Activated naive CD8-positive, alpha-beta T cell (primary cell): ENCODE data around the gene TMEM143.
"Not testable (repeated sequence)": the region's sequence is repeated elsewhere in the genome, so short reads cannot be mapped to it uniquely, and the experiment has no call there.

Experiments
- H3K27ac Mint-ChIP-seq: one replicate; pipeline ENCODE4 v1.8.0; 2021; ENCODE audit warnings: mixed read lengths
- H3K27me3 Mint-ChIP-seq: one replicate; pipeline ENCODE4 v1.8.0; 2021; ENCODE audit warnings: mixed read lengths
- H3K36me3 Mint-ChIP-seq: one replicate; pipeline ENCODE4 v1.8.0; 2021; ENCODE audit warnings: mixed read lengths
- H3K4me1 Mint-ChIP-seq: one replicate; pipeline ENCODE4 v1.8.0; 2021; ENCODE audit warnings: low read depth, mixed read lengths
- H3K4me3 Mint-ChIP-seq: one replicate; pipeline ENCODE4 v1.8.0; 2021; ENCODE audit warnings: mild to moderate bottlenecking, mixed read lengths
- H3K9me3 Mint-ChIP-seq: one replicate; pipeline ENCODE4 v1.8.0; 2021; ENCODE audit warnings: low read depth, mixed read lengths

Gene TMEM143

GRCh38 chr19:48309731-48310130 lies 54.0 kb downstream of the TMEM143 start:
- not testable (repeated sequence) for H3K4me1 Mint-ChIP-seq, H3K36me3 Mint-ChIP-seq, H3K27me3 Mint-ChIP-seq, H3K4me3 Mint-ChIP-seq, H3K9me3 Mint-ChIP-seq, H3K27ac Mint-ChIP-seq

- Mint-ChIP-seq H3K27me3 (no peaks in the 10 kb centered on the region), H3K4me3 (no peak overlapping the region), H3K4me1 (no peaks in the 10 kb centered on the region), H3K9me3 (no peaks in the 10 kb centered on the region), H3K36me3 (no peaks in the 10 kb centered on the region), H3K27ac (no peak overlapping the region)
Observed at GRCh38 chr19:48308631-48309586, 54.8 kb downstream of the TMEM143 start.

DNA sequence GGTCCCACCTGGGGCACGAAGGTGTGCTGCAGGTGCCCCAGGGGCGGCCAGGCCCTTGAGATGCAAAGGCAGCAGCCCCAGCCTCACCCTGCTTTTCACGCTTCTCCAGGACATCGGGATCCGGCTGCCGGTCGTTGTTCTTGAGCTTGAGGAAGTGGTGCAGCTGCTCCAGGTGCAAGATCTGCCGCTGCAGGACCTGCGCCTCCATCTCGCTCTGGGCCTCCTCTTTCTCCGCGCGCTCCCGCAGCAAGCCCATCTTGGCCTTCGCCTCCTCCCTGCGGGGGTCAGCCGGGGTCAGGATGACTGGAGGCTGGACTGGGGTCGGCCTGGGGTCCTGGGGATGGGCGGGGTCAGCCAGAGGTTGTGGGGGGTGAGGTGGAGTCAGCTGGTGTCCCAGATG lies 59.9 kb downstream of the TMEM143 start:
- Mint-ChIP-seq H3K27ac (no peak overlapping the region), H3K9me3 (no peaks in the 10 kb centered on the region), H3K4me1 (no peaks in the 10 kb centered on the region), H3K27me3 (no peaks in the 10 kb centered on the region), H3K4me3 (no peak overlapping the region), H3K36me3 (no peaks in the 10 kb centered on the region)

- H3K4me3 Mint-ChIP-seq = no peak overlapping the region
- H3K36me3 Mint-ChIP-seq = no peaks in the 10 kb centered on the region
- H3K27me3 Mint-ChIP-seq = no peaks in the 10 kb centered on the region
- H3K4me1 Mint-ChIP-seq = no peaks in the 10 kb centered on the region
- no peak overlapping the region for H3K27ac Mint-ChIP-seq
- no peaks in the 10 kb centered on the region for H3K9me3 Mint-ChIP-seq
Observed at GRCh38 chr19:48303367-48303766, 60.4 kb downstream of the TMEM143 start.

GRCh38 chr19:48302600-48302959 lies 61.2 kb downstream of the TMEM143 start:
- H3K4me1 Mint-ChIP-seq = no peaks in the 10 kb centered on the region
- no peaks in the 10 kb centered on the region for H3K27me3 Mint-ChIP-seq
- no peaks in the 10 kb centered on the region for H3K36me3 Mint-ChIP-seq
- H3K9me3 Mint-ChIP-seq = no peaks in the 10 kb centered on the region
- H3K27ac Mint-ChIP-seq = no peak overlapping the region
- H3K4me3 Mint-ChIP-seq = no peak overlapping the region

DNA sequence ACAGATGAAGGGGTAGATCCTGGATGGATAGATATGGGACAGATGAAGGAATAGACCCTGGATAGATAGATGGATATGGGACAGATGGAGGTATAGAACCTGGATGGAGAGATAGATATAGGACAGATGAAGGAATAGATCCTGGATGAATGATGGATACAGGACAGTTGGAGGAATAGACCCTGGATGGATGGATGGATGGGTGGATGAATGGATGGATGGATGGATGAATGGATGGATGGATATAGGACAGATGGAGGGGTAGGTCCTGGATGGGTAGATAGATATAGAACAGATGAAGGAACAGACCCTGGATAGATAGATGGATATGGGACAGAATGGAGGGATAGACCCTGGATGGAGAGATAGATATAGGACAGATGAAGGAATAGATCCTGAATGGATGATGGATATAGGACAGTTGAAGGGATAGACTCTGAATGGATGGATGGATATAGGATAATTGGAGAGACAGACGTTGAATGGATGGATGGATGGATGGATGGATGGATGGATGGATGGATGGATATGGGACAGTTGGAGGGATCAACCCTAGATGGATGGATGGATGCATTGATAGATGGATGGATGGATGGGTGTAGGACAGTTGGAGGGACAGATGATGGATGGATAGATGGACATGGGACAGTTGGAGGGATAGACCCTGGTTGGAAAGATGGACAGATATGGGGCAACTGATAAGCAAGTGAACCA lies 61.7 kb downstream of the TMEM143 start:
- Mint-ChIP-seq H3K4me1 (no peaks in the 10 kb centered on the region), H3K27me3 (no peaks in the 10 kb centered on the region), H3K9me3 (no peaks in the 10 kb centered on the region), H3K4me3 (no peak overlapping the region), H3K36me3 (no peaks in the 10 kb centered on the region), H3K27ac (no peak overlapping the region)

GRCh38 chr19:48297975-48298374 lies 65.8 kb downstream of the TMEM143 start:
- no peak overlapping the region for H3K4me3 Mint-ChIP-seq
- no peaks in the 10 kb centered on the region for H3K4me1 Mint-ChIP-seq
- no peaks in the 10 kb centered on the region for H3K36me3 Mint-ChIP-seq
- no peaks in the 10 kb centered on the region for H3K27me3 Mint-ChIP-seq
- no peaks in the 10 kb centered on the region for H3K9me3 Mint-ChIP-seq
- no peak overlapping the region for H3K27ac Mint-ChIP-seq

- no peaks in the 10 kb centered on the region for H3K27me3 Mint-ChIP-seq
- H3K27ac Mint-ChIP-seq = no peak overlapping the region
- H3K4me3 Mint-ChIP-seq = no peak overlapping the region
- H3K36me3 Mint-ChIP-seq = no peaks in the 10 kb centered on the region
- no peaks in the 10 kb centered on the region for H3K4me1 Mint-ChIP-seq
- no peaks in the 10 kb centered on the region for H3K9me3 Mint-ChIP-seq
Observed at GRCh38 chr19:48296963-48297734, 66.6 kb downstream of the TMEM143 start.

DNA sequence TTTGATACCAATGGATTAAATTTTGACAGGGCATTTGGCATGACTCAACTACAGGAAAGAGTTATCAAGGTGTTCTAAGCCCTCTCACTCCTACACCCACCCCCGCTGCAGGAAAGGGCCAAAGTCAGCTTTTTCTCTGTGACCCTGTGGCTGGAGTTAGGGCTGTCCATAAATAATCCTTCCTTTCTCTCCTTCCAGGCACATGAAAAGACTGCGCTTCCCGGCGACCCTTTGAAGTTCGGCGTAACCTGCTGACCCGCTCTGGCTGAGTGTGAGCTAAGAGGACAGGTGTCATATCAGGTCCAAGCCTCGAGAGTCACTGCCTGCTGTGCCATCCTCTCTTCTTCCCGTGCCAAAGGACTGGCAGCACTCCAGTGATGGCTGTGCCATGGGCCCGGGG lies 68.3 kb downstream of the TMEM143 start:
- Mint-ChIP-seq H3K4me1 (no peaks in the 10 kb centered on the region), H3K27me3 (no peaks in the 10 kb centered on the region), H3K4me3 (no peak overlapping the region), H3K36me3 (no peaks in the 10 kb centered on the region), H3K27ac (no peak overlapping the region), H3K9me3 (no peaks in the 10 kb centered on the region)

- no peaks in the 10 kb centered on the region for H3K27me3 Mint-ChIP-seq
- no peaks in the 10 kb centered on the region for H3K4me1 Mint-ChIP-seq
- no peak overlapping the region for H3K4me3 Mint-ChIP-seq
- H3K27ac Mint-ChIP-seq = no peak overlapping the region
- H3K36me3 Mint-ChIP-seq = no peaks in the 10 kb centered on the region
- H3K9me3 Mint-ChIP-seq = no peaks in the 10 kb centered on the region
Observed at GRCh38 chr19:48292798-48293197, 70.9 kb downstream of the TMEM143 start.

- H3K4me1 Mint-ChIP-seq, H3K36me3 Mint-ChIP-seq, H3K9me3 Mint-ChIP-seq, H3K27me3 Mint-ChIP-seq, H3K27ac Mint-ChIP-seq: not testable (repeated sequence)
- H3K4me3 Mint-ChIP-seq = peak overlapping the region; percentile 80
Observed at GRCh38 chr19:48291489-48291815, 72.3 kb downstream of the TMEM143 start.

DNA sequence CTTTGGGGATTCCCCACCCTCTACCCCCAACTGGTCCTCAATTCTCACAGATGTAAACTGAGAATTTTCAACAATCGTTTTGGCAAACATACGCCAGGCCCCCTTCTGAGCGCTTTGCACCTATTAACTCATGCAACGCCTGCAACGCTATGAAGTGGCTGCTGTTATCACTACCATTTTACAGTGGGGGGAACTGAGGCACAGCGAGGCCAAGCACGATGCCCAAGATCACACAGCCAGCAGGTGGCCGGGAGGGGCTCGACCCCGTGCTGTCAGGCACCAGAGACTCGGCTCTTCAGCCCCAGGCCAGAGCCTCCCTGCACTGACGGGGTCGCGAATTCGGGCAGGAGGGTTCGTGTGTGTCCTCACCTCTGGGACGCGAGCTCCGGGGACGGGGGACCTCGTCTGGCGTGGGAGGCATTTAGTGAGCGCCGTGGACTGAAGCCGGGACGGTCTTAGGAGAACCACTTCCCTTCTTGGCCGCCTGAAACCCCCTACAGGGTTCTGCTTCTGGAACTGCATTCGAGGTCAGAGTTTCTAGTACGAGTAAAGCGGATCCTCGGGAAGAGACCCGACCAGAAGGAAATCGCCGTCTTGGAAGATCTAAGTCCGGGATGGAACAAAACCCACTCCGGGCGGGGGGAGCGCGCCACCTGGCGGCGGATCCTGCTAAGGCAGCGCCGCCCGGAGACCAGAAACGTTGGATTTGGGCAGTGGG lies 72.8 kb downstream of the TMEM143 start:
- peak overlapping the region; percentile 80 for H3K4me3 Mint-ChIP-seq
- no peaks in the 10 kb centered on the region for H3K27me3 Mint-ChIP-seq
- H3K9me3 Mint-ChIP-seq = peaks cover 8% of the 10 kb centered on the region
- H3K27ac Mint-ChIP-seq = no peak overlapping the region
- H3K4me1 Mint-ChIP-seq = no peaks in the 10 kb centered on the region
- H3K36me3 Mint-ChIP-seq = peaks cover 3% of the 10 kb centered on the region

DNA sequence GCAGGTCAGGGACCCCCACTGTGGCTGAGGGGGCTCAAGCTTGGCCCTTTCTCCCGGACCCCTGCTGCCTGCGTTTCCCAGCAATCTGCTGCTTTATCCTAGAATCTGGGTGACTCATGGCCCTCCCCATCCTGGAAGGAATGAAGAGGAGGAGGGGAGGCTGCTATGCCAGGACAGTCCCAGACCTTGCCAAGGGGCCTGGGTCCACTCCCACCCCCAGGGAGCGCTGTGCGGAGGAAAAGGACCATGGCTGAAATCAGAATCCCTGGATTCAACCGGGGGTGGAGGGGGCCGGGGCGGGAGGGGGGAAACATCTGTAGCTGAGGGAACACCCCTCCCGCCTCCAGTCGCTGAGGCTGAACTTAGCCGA lies 73.4 kb downstream of the TMEM143 start:
- Mint-ChIP-seq H3K36me3 (peaks cover 3% of the 10 kb centered on the region), H3K27ac (no peak overlapping the region), H3K9me3 (peaks cover 8% of the 10 kb centered on the region), H3K27me3 (no peaks in the 10 kb centered on the region), H3K4me3 (no peak overlapping the region), H3K4me1 (no peaks in the 10 kb centered on the region)

DNA sequence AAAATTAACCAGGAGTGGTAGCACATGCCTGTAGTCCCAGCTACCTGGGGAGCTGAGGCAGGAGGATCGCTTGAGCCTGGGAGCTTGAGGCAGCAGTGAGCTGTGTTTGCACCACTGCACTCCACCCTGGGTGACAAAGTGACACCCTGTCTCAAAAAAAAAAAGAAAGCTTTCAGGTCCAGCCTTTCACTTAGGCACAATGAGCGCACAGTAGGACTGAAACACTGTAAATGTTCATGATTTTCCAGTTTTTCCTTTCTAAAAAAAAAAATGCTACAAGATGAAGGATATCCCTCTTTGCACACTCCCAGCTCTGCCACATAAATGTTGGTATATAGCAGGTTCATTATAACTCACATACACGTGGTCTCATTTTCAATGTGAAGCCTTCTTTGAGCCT lies 76.0 kb downstream of the TMEM143 start:
- Mint-ChIP-seq H3K4me1 (no peaks in the 10 kb centered on the region), H3K36me3 (peaks cover 7% of the 10 kb centered on the region), H3K4me3 (no peak overlapping the region), H3K27me3 (peaks cover 2% of the 10 kb centered on the region), H3K27ac (no peak overlapping the region), H3K9me3 (peaks cover 8% of the 10 kb centered on the region)

DNA sequence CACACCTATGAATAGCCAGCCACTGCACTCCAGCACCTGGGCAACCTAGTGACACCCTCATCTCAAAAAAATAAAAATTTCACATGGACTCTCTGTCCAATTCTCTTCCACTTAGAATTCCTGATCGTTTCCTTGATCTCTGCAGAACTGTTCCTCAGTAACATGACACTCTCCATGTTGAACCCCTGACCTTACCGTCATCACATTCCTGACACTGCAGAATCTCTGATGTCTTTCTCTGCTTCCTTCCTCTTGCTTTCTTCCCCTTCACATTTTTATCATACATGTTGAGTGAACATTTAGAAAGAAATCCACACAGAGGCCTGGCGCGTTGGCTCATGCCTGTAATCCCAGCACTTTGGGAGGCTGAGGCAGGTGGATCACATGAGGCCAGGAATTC lies 78.8 kb downstream of the TMEM143 start:
- H3K27me3 Mint-ChIP-seq = peaks cover 2% of the 10 kb centered on the region
- H3K4me3 Mint-ChIP-seq = no peak overlapping the region
- H3K9me3 Mint-ChIP-seq = peaks cover 8% of the 10 kb centered on the region

More for the DNA sequence above, 78.8 kb downstream of the TMEM143 start:
- Mint-ChIP-seq H3K4me1 (no peaks in the 10 kb centered on the region), H3K27ac (no peak overlapping the region), H3K36me3 (peaks cover 7% of the 10 kb centered on the region)
